ENCODE results near the gene BIRC7.
"Not testable (repeated sequence)": the region's sequence is repeated elsewhere in the genome, so short reads cannot be mapped to it uniquely, and the experiment has no call there.

Gene BIRC7

DNA sequence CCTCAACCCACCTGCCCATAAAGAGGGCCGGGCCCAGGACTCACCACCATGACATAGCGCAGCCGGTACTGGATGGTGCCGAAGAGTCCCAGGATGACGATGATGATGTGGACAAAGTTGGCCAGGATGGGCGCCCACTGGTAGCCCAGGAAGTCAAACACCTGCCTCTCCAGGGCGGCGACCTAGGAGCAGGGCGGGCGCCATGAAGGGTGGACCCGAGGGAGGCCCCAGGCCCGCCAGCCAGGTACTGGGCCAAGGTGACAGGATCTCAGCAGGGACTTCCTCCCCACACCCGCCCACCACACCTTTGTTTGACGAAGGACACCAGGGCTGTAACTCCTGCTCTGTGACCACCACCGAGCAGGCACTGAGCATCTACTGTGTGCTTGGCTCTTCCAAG is 14.2 kb downstream of the BIRC7 start:
- DNase-seq: no peak

- DNase-seq: not testable (repeated sequence)
Measured at GRCh38 chr20:63251350-63251749, 15.6 kb downstream of the BIRC7 start.

GRCh38 chr20:63252284-63252711 is 16.6 kb downstream of the BIRC7 start:
- no peak for DNase-seq

DNA sequence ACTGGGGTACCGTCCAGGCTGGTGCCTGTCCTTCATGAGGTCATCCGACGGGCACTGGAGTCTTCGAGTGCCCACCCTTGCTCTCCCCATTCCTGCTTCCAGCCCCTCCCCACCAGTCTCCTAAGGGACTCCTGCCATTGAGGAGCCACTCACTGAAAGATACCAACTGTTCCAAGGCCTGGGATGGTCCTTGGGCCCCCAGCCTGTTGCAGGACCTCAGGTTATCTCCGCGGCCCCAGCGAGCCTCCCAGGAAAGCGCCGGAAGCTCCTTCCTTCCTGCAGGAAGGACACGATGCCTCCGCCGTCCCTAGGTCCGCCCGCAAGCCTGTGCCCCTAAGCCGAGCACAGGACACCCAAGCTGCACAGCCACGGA is 17.3 kb downstream of the BIRC7 start:
- DNase-seq: no peak

- DNase-seq: no peak
Measured at GRCh38 chr20:63253438-63254231, 17.9 kb downstream of the BIRC7 start.

DNA sequence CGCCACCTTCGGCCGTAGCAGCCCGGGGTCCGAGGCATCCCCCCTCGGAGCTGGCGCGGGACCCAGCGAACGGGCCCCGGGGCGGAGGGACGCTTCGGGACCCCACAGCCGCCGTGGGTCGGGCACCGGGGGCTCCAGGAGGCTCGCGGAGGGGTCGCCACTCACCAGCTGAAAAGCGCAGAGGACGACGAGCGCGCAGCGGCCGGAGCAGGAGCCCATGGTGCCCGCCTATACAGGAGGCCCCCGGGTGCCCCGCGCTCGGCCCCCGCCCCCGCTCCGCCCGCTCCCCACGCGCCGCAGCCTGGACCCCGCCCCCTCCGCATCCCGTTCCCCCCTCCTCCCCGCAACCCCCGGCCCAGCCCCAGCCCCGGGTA is 18.5 kb downstream of the BIRC7 start, which contains the start of gene NKAIN4:
TSS of gene NKAIN4 (minus strand) at position 232 of the 374 bp plus-strand sequence. CDS start at position 219, 13 bp downstream.
- no peak for DNase-seq

DNA sequence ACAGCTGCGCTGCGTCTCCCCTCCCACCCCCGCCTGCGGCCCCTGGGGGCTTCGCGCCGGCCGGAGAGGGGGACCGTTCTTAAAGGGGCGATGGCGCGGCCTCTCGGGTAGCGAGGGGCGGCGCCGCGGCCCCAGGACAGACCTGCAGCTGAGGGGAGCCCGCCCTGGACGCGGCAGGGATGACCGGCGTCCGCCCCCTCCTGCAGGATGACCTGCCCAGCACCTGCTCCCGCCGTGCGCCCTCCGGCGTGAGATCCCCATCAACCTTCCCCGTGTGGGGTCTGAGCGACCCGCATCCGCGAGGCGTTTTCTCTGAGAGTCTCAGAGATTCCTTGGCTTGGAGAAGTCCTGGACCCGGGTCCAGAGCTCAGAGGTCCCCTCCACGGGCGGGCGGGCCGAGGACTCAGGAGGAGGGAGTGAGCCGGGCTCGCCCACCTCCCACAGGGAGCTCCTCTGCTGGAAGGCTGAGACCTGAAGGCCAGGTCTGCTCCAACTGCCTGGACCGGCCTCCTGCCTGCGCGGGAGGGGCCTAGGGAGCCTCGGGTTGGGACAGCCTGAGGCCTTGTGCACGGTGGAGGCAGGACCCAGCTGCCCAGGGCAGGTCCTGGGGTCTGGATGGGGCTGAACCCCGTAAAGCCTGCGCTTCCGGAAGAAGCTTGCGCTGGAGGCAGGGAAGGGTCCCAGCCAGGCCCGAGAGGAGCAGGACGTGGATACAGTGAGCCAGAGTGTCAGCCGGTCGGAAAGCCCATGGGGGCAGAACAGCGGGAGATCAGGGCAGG is 19.1 kb downstream of the BIRC7 start:
- DNase-seq: no peak

DNA sequence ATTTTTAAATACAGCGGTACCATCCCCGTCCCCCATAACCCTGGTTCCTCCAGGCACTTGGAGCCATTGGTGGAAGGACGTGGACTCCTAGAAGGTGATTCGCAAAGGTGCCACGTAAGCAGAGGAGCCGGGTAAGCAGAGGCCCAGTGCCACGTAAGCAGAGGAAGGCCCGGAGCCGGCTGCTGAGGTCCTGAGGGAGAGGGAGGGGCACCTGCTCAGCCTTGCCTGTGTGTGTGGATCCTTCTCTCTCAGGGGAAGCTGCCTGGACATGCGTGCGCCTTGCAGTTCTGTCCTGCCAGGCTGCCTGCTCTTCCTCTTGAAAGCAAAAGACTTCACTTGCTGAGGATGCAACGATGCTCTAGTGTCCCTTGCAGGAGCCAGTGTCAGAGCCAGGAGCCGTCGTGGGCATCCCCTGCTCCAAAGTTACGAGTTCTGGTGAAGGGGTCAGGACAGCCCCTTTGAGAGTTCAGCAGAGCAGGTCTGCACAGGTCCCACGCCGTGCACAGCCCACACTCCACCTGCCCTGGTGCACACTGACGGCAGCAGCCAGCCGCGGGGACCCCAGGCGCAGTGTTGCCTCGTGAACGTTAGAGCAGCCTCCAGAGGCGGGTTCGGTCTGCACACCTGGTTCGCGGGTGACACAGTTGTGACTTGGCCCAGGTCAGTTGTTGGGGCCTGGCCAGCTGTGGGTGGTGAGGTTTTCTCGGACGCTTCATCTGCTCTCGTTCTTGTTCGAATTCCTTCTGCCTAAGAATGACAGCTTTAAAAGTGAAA is 20.4 kb downstream of the BIRC7 start:
- DNase-seq: no peak

DNA sequence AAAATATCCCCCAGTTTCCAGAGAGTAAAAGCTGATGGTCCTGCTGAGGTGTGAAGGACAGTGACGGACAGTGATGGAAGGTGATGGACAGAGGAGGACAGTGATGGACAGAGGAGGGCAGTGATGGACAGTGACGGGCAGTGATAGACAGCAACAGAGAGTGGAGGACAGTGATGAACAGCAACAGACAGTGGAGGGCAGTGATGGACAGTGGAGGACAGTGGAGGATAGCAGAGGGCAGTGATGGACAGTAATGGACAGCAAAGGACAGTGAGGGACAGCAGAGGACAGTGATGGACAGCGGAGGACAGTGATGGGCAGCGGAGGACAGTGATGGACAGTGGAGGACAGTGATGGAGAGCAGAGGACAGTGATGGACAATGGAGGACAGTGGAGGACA is 21.2 kb downstream of the BIRC7 start:
- no peak for DNase-seq

DNA sequence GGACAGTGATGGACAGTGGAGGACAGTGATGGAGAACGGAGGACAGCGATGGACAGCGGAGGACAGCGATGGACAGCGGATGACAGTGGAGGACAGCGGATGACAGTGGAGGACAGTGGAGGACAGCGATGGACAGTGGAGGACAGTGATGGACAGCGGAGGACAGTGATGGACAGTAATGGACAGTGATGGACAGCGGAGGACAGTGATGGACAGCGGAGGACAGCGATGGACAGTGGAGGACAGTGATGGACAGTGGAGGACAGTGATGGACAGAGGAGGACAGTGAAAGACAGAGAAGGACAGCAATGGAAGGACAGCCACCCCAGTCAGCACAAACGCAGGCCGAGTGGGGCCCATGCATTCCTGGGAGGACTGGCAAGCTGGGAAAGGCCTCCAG is 21.9 kb downstream of the BIRC7 start:
- DNase-seq: no peak

DNA sequence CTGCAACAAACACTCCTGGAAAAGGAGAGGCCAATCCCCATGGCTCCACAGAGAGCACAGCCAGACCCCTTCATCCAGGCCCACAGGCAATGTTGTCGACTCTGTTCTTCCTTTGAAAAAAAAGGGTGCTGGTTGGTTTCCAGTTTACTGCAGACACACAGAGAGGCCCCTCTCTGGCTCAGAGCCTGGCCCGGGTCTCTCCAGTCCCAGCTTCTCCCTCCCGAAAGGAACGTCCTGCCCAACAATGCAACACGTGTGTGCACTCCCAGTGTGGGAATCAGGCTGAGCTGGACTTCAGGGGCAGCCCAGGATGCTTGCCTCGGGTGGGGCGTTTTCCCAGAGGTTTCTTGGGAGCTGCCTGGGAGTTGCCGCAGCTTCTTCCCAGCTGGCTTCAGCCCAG is 23.1 kb downstream of the BIRC7 start:
- DNase-seq: no peak

DNA sequence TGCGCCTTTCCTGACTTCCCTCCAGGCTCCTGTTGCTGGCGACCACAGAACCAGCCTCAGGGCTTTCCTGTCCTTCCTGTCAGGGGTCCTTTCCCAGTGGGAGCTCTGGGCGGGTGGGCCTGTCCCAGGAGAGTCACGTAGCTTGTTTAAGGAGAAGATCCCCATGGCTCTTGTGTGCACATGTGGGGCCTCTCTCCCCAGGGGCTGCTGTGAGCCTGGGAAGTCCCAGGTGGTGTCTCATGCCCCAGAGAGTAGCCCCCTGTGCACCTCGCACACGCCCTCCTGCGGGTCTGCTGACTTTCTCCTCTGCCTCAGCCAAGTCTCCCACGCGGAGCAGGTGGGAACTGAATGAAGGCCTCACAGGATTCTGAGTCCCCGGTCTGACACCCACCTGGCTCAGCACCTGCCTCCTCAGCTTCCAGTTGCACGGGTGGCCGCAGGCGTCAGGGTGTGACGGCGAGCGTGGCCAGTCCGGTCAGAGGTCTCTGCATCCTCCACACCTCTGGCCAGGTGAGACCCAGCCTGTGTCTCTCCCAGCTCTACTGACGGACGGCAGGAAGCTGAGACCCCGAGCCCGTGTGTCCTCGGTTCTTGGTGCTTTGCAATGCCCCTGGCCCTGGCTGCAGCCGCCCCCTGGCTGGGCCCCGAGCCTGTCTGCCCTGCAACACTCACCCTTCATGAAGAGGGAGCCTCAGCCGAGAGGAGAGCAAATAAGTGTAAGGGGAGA is 24.2 kb downstream of the BIRC7 start:
- DNase-seq: no peak

GRCh38 chr20:63260521-63260920 is 24.8 kb downstream of the BIRC7 start:
- no peak for DNase-seq

- DNase-seq: no peak
Measured at GRCh38 chr20:63261060-63261794, 25.5 kb downstream of the BIRC7 start.

DNA sequence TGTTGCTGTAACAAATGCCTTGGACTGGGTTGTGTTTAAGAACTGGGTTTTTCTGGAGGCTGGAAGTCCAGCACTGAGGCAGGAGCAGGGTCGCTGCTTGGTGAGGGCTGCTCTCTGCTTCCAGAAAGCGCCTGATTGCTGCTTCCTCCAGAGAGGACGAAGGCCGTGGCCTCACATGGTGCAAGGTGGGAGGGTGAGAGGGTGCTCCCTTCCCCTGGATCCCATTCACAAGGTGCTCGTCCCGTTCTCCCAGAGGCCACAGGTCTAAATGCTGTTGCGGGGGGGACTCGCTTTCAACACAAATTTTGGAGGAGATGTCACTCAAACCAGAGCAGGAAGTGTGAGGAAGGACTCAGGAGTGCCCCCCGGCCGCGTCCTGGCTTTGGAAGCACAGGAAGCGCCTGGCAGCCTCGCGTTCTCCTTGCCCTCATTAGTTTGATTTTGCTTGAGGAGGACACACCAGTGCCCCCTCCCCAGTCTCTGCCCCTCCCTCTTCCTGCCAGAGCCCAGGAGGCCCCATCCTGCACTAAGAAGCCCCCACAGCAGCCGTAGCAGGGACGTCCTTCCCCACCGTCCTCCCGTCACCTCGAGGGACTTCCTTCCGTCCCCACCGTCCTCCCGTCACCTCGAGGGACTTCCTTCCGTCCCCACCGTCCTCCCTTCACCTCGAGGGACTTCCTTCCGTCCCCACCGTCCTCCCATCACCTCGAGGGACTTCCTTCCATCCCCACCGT is 26.3 kb downstream of the BIRC7 start:
- no peak for DNase-seq

- no peak for DNase-seq
Measured at GRCh38 chr20:63262836-63263235, 27.1 kb downstream of the BIRC7 start.

GRCh38 chr20:63264000-63264399 is 28.3 kb downstream of the BIRC7 start:
- no peak for DNase-seq

GRCh38 chr20:63264519-63264918 is 28.8 kb downstream of the BIRC7 start:
- DNase-seq: peak; percentile 47

- DNase-seq: peak; percentile 47
Measured at GRCh38 chr20:63265891-63266515, 30.3 kb downstream of the BIRC7 start.

GRCh38 chr20:63267691-63268090 is 32.0 kb downstream of the BIRC7 start:
- no peak for DNase-seq

- DNase-seq: no peak
Measured at GRCh38 chr20:63268256-63268655, 32.6 kb downstream of the BIRC7 start.

All from fibroblast of skin of right biceps (primary cell).